ENCODE measurements around the gene PGM1. TPM values are rescaled to one million over a fixed set of nuclear protein-coding genes. Genes with fewer than 3 reads are reported as not detected.

PGM1 gene
- total RNA-seq, 1 experiment from 2014 or later = 124 TPM

DNA sequence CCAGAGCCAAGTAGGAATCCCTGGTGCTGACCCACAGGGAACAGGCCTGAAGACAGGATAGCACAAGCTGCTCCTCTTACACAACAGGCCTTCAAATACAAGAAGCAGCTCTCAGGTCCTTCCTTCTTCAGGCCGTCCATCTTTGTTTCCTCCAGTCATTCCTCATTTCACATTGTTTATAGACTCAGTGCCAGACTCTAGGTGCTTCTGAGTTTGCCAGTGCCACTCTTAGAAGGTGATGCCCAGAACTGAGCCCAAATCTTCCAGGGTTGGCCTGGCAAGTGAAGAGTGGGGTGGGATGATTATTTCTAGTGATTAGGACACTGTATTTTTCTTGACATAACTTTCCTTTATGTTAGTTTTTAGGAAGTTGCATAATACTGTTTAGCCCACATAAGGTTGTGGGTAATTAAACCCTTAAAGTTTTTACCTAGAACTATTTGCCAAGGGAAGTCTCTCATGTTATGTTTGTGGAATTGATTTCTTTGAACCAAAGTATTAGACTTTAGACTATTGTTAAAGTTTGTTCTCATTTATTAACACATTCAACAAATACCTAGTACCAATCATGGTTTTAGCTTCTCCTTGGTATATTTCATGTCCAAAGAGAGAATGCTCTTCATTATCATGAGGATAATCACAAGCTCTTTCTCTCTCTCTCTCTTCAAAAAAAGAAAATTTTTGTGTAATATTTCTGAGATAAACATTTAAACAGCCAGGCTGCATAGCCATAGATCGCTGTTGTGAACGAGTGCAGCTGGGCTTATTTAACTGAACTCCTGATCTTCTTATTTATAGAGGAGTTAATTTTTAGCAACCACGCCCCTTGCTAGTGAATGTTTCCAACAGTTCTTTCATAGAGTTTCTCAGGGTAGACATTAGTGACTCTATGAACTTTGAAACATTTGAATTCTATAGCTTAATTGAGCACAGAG lies 47.7 kb downstream of the PGM1 start:
- no peak for TF ChIP-seq EZH2 (IDR thresholded peaks at IDR 0.05; ENCODE audit: low read length, unreplicated experiment)
- Histone ChIP-seq H3K9me2 (replicated peaks; ENCODE audit: low read length) (no peaks in the 10 kb centered on the region), H2AFZ (ENCODE audit: low read length) (no peak overlapping the region), H3K4me2 (ENCODE audit: low read length) (no peak overlapping the region), H3K27me3 (ENCODE audit: low read length) (no peaks in the 10 kb centered on the region), H3K9ac (ENCODE audit: low read length) (no peak overlapping the region), H3K9me3 (ENCODE audit: low read length) (no peaks in the 10 kb centered on the region), H3K36me3 (ENCODE audit: low read depth, low read length) (peaks cover 58% of the 10 kb centered on the region), H3K4me3 (ENCODE audit: low read length) (no peak overlapping the region), H3K79me2 (ENCODE audit: low read length) (no peaks in the 10 kb centered on the region), H4K20me1 (ENCODE audit: low read length) (no peaks in the 10 kb centered on the region), H3F3A (ENCODE audit: low read length, unreplicated experiment) (no peaks in the 10 kb centered on the region), H3K4me1 (ENCODE audit: insufficient read depth, low read length) (no peaks in the 10 kb centered on the region), H3K27ac (ENCODE audit: low read length) (no peak overlapping the region)
- no TSS peak for BruUV-seq (replicated peaks)
- intact Hi-C loops (cut with micrococcal nuclease) = no loop called here
- POLR2A ChIA-PET (ENCODE audit: unreplicated experiment) = no interaction called here
- DNase-seq = no peak
- no peak for ATAC-seq
- CTCF ChIA-PET = no interaction called here

DNA sequence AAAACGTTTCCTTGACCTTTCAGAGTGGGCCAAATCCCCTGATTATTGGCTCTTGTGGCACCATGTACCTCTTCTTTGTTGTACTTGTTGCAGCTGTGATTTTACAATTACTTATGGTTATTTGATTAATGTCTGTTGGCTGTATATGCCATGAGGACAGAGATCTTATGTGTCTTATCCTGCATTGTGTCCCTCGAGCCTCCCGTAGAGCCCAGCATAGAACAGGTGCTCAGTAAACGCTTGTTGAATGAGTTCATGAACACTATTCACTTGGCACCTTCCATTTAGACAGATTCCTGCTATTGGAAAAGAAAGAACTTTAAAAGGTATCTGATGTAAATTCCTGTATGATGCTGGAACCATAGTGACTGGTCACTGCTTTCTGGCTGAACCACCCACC lies 48.4 kb downstream of the PGM1 start:
- no peaks in the 10 kb centered on the region for H3K4me1 ChIP-seq (ENCODE audit: insufficient read depth, low read length)
- H3K4me2 ChIP-seq (ENCODE audit: low read length) = no peak overlapping the region
- no peak overlapping the region for H3K27ac ChIP-seq (ENCODE audit: low read length)
- DNase-seq (no peak), ATAC-seq (no peak)
- no peaks in the 10 kb centered on the region for H3F3A ChIP-seq (ENCODE audit: low read length, unreplicated experiment)
- no peak overlapping the region for H3K9ac ChIP-seq (ENCODE audit: low read length)
- no peak for TF ChIP-seq EZH2 (IDR thresholded peaks at IDR 0.05; ENCODE audit: low read length, unreplicated experiment)
- TF ChIP-seq, protein P1, sequence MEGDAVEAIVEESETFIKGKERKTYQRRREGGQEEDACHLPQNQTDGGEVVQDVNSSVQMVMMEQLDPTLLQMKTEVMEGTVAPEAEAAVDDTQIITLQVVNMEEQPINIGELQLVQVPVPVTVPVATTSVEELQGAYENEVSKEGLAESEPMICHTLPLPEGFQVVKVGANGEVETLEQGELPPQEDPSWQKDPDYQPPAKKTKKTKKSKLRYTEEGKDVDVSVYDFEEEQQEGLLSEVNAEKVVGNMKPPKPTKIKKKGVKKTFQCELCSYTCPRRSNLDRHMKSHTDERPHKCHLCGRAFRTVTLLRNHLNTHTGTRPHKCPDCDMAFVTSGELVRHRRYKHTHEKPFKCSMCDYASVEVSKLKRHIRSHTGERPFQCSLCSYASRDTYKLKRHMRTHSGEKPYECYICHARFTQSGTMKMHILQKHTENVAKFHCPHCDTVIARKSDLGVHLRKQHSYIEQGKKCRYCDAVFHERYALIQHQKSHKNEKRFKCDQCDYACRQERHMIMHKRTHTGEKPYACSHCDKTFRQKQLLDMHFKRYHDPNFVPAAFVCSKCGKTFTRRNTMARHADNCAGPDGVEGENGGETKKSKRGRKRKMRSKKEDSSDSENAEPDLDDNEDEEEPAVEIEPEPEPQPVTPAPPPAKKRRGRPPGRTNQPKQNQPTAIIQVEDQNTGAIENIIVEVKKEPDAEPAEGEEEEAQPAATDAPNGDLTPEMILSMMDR (conservative IDR thresholded peaks at IDR 0.05; ENCODE audit: low read depth, low read length) = no peak
- no peak for TF ChIP-seq EZH2phosphoT487 (IDR thresholded peaks at IDR 0.05; ENCODE audit: borderline replicate concordance, low read length)
- H4K20me1 ChIP-seq (ENCODE audit: low read length) = no peaks in the 10 kb centered on the region
- H3K27me3 ChIP-seq (ENCODE audit: low read length) = no peaks in the 10 kb centered on the region
- no peaks in the 10 kb centered on the region for H3K9me3 ChIP-seq (ENCODE audit: low read length)
- no peak overlapping the region for H2AFZ ChIP-seq (ENCODE audit: low read length)
- H3K36me3 ChIP-seq (ENCODE audit: low read depth, low read length) = peaks cover 51% of the 10 kb centered on the region
- POLR2A ChIA-PET (ENCODE audit: unreplicated experiment) = no interaction called here
- CTCF ChIA-PET = no interaction called here
- intact Hi-C loops (cut with micrococcal nuclease) = no loop called here
- BruUV-seq (replicated peaks) = no TSS peak
- no peaks in the 10 kb centered on the region for H3K9me2 ChIP-seq (replicated peaks; ENCODE audit: low read length)
- no peaks in the 10 kb centered on the region for H3K79me2 ChIP-seq (ENCODE audit: low read length)
- no peak overlapping the region for H3K4me3 ChIP-seq (ENCODE audit: low read length)

DNA sequence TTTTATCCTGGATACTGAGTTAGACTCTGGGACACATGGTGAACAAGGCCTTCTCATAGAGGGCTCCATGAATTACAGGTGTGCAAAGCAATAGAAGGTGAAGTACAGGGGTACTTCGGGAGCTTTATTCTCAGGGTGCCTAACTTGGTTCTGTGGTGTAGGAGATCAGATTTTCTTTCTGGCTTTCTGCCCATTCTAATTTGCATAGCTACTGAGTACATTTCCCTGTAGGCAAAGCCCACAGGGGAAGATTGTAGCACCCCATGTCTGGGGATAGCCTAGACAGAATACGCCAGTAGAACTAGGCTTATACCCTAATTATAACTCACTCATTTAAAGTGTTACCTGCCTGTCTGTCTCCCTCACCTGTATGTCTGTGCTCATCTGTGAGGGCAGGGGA lies 49.7 kb downstream of the PGM1 start:
- Histone ChIP-seq H3K9me3 (ENCODE audit: low read length) (no peaks in the 10 kb centered on the region), H3K9me2 (replicated peaks; ENCODE audit: low read length) (no peaks in the 10 kb centered on the region), H3K36me3 (ENCODE audit: low read depth, low read length) (peaks cover 44% of the 10 kb centered on the region), H3F3A (ENCODE audit: low read length, unreplicated experiment) (no peaks in the 10 kb centered on the region), H3K27ac (ENCODE audit: low read length) (no peak overlapping the region), H4K20me1 (ENCODE audit: low read length) (no peaks in the 10 kb centered on the region), H3K4me2 (ENCODE audit: low read length) (no peak overlapping the region), H3K9ac (ENCODE audit: low read length) (no peak overlapping the region), H3K79me2 (ENCODE audit: low read length) (no peaks in the 10 kb centered on the region), H3K4me1 (ENCODE audit: insufficient read depth, low read length) (no peaks in the 10 kb centered on the region), H3K27me3 (ENCODE audit: low read length) (no peaks in the 10 kb centered on the region), H2AFZ (ENCODE audit: low read length) (no peak overlapping the region), H3K4me3 (ENCODE audit: low read length) (no peak overlapping the region)
- DNase-seq (no peak), ATAC-seq (no peak)
- ChIA-PET POLR2A (ENCODE audit: unreplicated experiment) (no interaction called here), CTCF (no interaction called here)
- TF ChIP-seq EZH2 (IDR thresholded peaks at IDR 0.05; ENCODE audit: low read length, unreplicated experiment) = no peak
- BruUV-seq (replicated peaks) = no TSS peak
- intact Hi-C loops (cut with micrococcal nuclease) = no loop called here

Measured in PC-3 (cell line).